Pancreas (tissue), 10 donors: ENCODE results near the gene ATP11C. TPM values are rescaled to one million over a fixed set of nuclear protein-coding genes. Genes with fewer than 3 reads are reported as not detected.
"Not testable (repeated sequence)": the region's sequence is repeated elsewhere in the genome, so short reads cannot be mapped to it uniquely, and the experiment has no call there.

Experiments
- ATAC-seq, 4 donors: fragments of 200-7000 bp; cut with Tn5 transposase; one replicate each; pipeline versions ENCODE4 v1.8.0 to v1.9.1; 2020; ENCODE audit warnings: mild to moderate bottlenecking in 4 of 4, moderate library complexity in 4 of 4
- DNase-seq, 6 donors: peaks; one replicate each; pipeline ENCODE4 v3.0.0-alpha.2; 2020
- FAIRE-seq: peaks from 2 replicates; lab custom pipeline; 2012; peaks lifted over from hg19 to GRCh38; lab: Jason Lieb, UNC
- H3K27ac ChIP-seq, 4 donors: fragments of 200-600 bp; sonication (generic); 1 replicate in 3 of 4; 2 replicates in 1 of 4; pipeline versions ENCODE4 v1.5.0 to v1.8.0; 2020
- H3K27me3 ChIP-seq, 4 donors: fragments of 200-600 bp; one replicate each; pipeline ENCODE4 v1.8.0; 2021
- H3K36me3 ChIP-seq, 3 donors: fragments of 200-600 bp; sonication (generic) in 1 of 3; one replicate each; pipeline versions ENCODE4 v1.5.0 to v1.8.0; 2020 to 2021
- H3K4me1 ChIP-seq, 3 donors: fragments of 200-600 bp; one replicate each; pipeline ENCODE4 v1.8.0; 2021
- H3K4me3 ChIP-seq, 4 donors: fragments of 200-600 bp; sonication (generic) in 2 of 4; one replicate each; pipeline versions ENCODE4 v1.5.0 to v1.8.0; 2020 to 2021
- H3K9me3 ChIP-seq, 4 donors: fragments of 200-600 bp; one replicate each; pipeline ENCODE4 v1.8.0; 2021
- WGBS, 2 donors: extraction: QIAGEN DNeasy Blood & Tissue Kit; methylation state at CpG; one replicate each; pipeline ENCODE4 v1.1.7; 2013; 5-methylcytosine and 5-hydroxymethylcytosine counted together
- intact Hi-C, 3 donors: fragments of 100-400 bp; cut with DNase I; formaldehyde crosslinking; loops; one replicate each; pipeline versions ENCODE4 v1.11.1 to v1.14.2; 2022
- microRNA-seq, 2 donors: library from miRNA; unstranded; fragments of <30 nt; microRNA quantifications; one replicate each; pipeline versions ENCODE4 to v1.1.0, GENCODE V29; 2019 to 2020
- polyA plus RNA-seq, 2 donors: library from polyadenylated mRNA; stranded (reverse); fragments of 200-250 nt; gene quantifications; one replicate each; pipeline ENCODE4 v1.2.3, GENCODE V29; 2013
- total RNA-seq, 6 donors: library from RNA; stranded (reverse); fragmentation: NEBNext Ultra II Directional in 4 of 6; extraction: Animal tissue kit (Norgen Biotek cat#: 25700) in 4 of 6; gene quantifications; one replicate each; pipeline versions ENCODE4 v1.2.1 to v1.2.4, GENCODE V29; 2021 to 2023
- TF ChIP-seq, protein P1 (sequence below), 4 donors: fragments of 200-600 bp; sonication (generic) in 3 of 4; IDR thresholded peaks; one replicate each; pipeline versions ENCODE4 v1.5.0 to v1.8.0; 2021; ENCODE audit warnings: antibody characterized with exemption in 4 of 4
- donor health status: healthy with polysubstance abuse.
- donor health status: DM: no; HTN: no; CAD: no; lungs with moderate emphysema.
- donor health status: DM: no; HTN: no; CAD: no.
- donor health status: control.
- donor health status: control.
- donor health status: Bipolar disorder and iron deficiency.
- donor health status: DM: yes; HTN: yes; CAD: no.
- donor health status: DM: no; HTN: no; CAD: no.
- donor health status: DM: no; HTN: no; CAD: no.
- donor health status: DM: yes; HTN: yes; CAD: no.

The ATP11C gene
- total and polyA plus RNA-seq, 8 donors: 1.3 to 10.3 (median 3.6) TPM

DNA sequence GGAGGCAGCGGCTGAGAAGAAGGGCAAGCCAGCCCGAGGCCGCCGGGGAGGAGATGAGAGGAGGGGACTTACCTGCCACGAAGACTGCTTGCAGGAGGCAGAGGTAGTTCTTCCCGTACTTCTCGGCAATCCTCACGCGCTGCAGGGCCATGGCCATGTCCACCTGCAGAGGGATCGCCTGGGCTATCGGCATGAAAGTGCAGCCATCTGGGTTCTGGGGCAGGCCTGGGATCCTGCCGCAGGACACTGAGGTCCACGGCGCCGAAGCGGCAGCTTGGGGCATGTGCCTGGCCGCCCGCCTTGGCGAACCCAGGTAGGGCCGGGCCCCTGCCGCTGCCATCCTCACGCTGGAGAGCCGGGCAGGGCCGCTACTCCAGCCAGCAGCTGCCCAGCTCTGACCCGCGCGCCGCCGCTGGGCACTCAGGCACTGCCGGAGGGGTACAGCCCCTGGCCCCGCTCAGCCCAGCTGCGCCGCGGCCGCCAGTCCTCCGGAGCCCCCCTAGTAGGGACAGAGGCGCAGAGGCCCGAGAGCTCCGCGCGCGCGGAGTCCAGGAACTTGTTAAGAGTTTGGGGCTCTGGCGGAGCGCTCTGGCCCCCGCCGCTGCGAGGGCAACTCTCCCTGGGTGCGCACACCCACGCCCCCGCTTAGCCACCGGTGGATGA lies 240.9 kb downstream of the ATP11C start:
- no peaks in the 10 kb centered on the region for H3K27me3 ChIP-seq
- WGBS, 2 donors: 1 to 26% methylated on average over 44 to 52 of the region's 52 CpGs

DNA sequence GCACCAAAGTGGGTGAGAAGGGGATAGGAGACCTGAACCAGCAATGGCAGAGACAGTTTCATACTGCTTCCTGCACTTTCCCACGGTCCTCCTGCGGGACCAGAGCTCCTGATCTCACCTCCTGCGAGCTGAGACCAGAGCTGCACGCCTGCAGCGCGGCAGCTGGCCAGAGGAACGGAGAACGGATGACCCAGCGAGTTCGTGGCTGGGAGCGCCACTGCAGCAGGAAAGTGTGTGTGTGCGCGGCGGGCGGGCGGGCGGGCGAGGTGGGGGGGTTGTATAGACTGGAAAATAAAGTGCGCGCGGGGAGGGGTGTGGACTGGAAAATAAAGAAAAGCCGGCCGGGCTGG lies 241.4 kb downstream of the ATP11C start:
- intact Hi-C loops: no loop called here
- peak overlapping the region in 2 of 4 donors; percentile 34 to 45 for H3K4me3 ChIP-seq

More for the DNA sequence above, 240.9 kb downstream of the ATP11C start:
- ATAC-seq (peak; percentile 71 to 77 (median 75)), DNase-seq (peak in 4 of 6 donors; percentile 12 to 59 (median 38)), FAIRE-seq (no peak)
- intact Hi-C loops: no loop called here
- Histone ChIP-seq H3K9me3 (no peaks in the 10 kb centered on the region), H3K4me3 (peak overlapping the region in 2 of 4 donors; percentile 34 to 45), H3K4me1 (no peaks in the 10 kb centered on the region), H3K27ac (no peak overlapping the region), H3K36me3 (no peaks in the 10 kb centered on the region)
- TF ChIP-seq, protein P1, sequence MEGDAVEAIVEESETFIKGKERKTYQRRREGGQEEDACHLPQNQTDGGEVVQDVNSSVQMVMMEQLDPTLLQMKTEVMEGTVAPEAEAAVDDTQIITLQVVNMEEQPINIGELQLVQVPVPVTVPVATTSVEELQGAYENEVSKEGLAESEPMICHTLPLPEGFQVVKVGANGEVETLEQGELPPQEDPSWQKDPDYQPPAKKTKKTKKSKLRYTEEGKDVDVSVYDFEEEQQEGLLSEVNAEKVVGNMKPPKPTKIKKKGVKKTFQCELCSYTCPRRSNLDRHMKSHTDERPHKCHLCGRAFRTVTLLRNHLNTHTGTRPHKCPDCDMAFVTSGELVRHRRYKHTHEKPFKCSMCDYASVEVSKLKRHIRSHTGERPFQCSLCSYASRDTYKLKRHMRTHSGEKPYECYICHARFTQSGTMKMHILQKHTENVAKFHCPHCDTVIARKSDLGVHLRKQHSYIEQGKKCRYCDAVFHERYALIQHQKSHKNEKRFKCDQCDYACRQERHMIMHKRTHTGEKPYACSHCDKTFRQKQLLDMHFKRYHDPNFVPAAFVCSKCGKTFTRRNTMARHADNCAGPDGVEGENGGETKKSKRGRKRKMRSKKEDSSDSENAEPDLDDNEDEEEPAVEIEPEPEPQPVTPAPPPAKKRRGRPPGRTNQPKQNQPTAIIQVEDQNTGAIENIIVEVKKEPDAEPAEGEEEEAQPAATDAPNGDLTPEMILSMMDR (IDR thresholded peaks at IDR 0.05): no peak

DNA sequence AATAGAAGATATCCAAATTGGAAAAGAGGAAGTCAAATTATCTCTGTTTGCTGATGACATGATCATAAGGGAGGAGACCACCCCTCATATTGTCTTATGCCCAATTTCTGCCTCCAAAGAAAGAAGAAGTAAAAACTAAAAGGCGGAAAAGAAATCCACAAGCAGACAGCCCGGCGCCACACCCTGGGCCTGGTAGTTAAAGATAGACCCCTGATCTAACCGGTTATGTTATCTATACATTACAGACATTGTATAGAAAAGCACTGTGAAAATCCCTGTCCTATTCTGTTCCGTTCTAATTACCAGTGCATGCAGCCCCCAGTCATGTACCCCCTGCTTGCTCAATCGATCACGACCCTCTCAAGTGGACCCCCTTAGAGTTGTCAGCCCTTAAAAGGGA lies 247.7 kb downstream of the ATP11C start:
- H3K27ac ChIP-seq, FAIRE-seq, H3K9me3 ChIP-seq, H3K4me1 ChIP-seq, H3K4me3 ChIP-seq, DNase-seq, H3K27me3 ChIP-seq, H3K36me3 ChIP-seq, intact Hi-C loops, ATAC-seq: not testable (repeated sequence)
- WGBS, 2 donors: 77 to 81% methylated on average over 7 of the region's 7 CpGs

More for the DNA sequence above, 241.4 kb downstream of the ATP11C start:
- DNase-seq: peak in 2 of 6 donors; percentile 7 to 19
- no peak overlapping the region for H3K27ac ChIP-seq
- TF ChIP-seq, protein P1 (IDR thresholded peaks at IDR 0.05): no peak
- no peaks in the 10 kb centered on the region for H3K9me3 ChIP-seq
- FAIRE-seq: no peak
- ATAC-seq: peak; percentile 41 to 60 (median 48)
- 1 to 19% methylated on average over 23 of the region's 23 CpGs for WGBS, 2 donors
- no peaks in the 10 kb centered on the region for H3K27me3 ChIP-seq
- no peaks in the 10 kb centered on the region for H3K4me1 ChIP-seq
- H3K36me3 ChIP-seq: no peaks in the 10 kb centered on the region

DNA sequence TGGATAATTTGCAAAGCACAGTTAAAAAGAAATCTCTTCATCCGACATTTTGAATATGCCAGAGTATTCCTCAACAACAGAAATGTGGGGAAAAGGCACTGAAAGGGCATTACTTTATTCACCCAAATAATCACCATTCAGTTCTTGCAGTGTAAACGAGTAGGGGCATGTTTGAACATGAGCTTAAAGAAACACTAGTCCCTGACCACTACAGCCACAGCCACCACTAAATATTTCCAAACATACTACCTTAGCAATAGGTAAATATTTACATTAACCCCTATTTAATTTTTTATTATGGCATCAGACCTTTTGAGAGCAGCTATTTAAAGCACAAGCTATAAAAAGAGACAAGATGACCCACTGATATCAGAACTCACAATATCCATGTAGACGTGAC lies 252.5 kb downstream of the ATP11C start:
- no peak for FAIRE-seq
- TF ChIP-seq, protein P1 (IDR thresholded peaks at IDR 0.05): no peak
- 45 to 52% methylated on average over 3 of the region's 3 CpGs for WGBS, 2 donors
- DNase-seq: no peak
- Histone ChIP-seq H3K4me1 (no peaks in the 10 kb centered on the region), H3K36me3 (no peaks in the 10 kb centered on the region), H3K4me3 (no peak overlapping the region), H3K27me3 (peaks cover 0 to 9% (median 0%) of the 10 kb centered on the region in 4 donors), H3K9me3 (no peaks in the 10 kb centered on the region), H3K27ac (no peak overlapping the region)
- intact Hi-C loops: no loop called here
- no peak for ATAC-seq

Small RNA genes within 50 kb of the gene (microRNA-seq; reads per million reads assigned to microRNA genes)
- 55.1 to 60.6 reads per million in 2 donors for gene MIR505

Other genes starting within 250 kb of the ATP11C start
- under 1 TPM; 0.05 to 0.20 (median 0.08) TPM for gene MCF2, start 224.9 kb downstream of the ATP11C start, total RNA-seq
- under 1 TPM; 0.08 to 0.16 TPM for gene MCF2, start 224.9 kb downstream of the ATP11C start, polyA plus RNA-seq
- not detected for gene CXorf66, start 32.5 kb upstream of the ATP11C start, total RNA-seq
- gene CXorf66, start 32.5 kb upstream of the ATP11C start, polyA plus RNA-seq: not detected